ENCODE results near the gene CCDC78.

CCDC78 gene

DNA sequence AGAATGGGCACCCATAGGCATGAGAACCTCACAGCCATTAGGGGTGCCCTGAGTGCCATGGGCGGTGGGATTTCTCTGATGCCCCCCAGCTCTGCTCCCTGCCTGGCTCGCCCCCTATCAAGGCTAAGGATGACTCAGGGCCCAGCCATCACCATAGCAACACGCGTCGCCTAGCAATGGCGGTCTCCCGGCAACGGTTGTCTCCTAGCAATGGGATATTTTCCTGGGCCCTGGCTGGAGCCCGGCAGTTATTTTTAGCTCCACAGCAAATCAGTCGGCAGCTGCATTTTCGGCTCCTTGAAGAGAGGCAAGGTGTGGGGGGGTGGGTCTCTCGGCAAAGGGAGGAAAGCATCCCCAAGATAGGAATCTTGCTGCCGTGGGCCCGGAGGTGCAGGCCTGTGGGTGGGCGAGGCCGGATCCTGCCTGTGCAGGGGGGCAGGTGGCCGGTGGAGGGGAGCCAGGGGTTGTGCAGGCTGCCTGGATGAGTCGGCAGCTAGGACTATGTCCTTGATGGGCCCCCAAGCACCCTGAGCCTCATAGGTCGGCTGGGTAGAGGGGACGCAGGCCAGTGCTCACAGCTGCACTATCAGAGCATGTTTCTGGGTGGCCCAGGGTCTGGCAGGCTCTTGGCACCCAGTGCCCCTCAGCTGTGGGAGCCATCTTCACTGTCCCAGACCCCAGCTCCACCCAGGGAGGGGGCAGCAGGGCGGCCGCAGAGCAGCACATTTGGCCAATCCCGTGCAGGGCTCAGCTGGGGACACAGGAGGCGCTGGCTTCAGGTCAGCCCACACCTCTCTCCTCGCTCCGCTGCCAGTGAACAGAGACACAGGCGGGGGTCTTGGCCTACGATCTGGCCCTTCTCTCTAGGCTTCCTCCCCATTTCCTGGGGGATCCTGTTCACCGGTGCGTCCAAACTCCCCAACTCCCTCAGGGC lies 16.4 kb downstream of the CCDC78 start:
- no peak for DNase-seq

DNA sequence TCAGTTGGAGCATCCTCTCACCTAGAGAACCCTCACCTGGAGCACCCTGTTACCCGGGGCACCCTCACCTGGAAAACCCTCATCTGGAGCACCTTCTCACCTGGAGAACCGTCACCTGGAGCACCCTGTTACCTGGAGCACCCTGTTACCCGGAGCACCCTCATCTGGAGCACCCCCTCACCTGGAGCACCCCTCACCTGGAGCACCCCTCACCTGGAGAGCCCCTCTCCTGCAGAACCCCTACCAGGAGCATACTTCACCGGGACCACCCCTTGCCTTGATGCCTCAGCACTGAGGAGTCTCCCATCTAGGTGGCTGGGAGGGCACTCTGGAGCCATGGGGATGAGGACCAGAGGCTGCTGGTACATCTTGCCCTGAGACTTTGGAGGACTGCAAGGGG lies 17.3 kb downstream of the CCDC78 start:
- DNase-seq: no peak

DNA sequence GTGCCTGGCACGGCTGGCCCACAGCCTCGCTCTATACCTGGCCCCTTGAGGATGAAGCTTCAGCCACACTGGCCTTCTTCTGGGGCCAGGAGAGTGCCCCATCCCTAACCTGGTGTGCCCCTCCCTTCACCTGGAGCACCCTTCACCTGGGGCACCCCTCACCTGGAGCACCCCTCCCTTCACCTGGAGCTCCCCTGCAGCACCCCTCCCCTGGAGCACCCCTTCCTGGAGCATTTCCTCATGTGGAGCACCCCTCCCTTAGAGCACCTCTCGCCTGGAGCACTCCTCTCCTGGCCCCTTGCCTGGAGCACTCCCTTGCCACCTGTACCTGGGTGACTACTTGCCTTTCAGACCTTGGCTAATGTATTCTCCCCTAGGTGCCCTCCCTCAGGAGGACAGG lies 18.2 kb downstream of the CCDC78 start:
- DNase-seq: no peak

DNA sequence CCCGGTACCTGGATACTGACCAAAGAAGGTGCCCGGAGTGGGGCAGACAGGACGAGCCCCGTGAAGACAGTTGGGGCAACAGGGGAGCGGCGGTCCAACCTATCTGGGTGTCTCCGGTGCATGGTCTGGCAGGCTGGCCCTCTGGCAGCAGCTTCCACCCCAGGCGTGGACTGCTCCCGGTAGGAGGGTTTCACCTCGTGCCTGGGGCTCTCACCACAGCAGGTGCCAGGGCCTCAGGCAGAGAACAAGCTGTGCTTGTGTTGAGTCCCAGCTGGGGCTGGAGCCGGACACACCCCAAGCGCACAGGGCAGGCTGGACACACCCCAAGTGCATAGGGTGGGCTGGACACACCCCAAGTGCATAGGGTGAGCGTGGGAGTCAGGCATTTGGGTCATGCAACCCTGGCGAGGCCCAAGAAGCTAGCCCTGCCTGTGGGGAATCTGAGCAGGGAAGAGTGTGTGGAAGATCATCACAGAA lies 19.1 kb downstream of the CCDC78 start:
- DNase-seq: no peak

DNA sequence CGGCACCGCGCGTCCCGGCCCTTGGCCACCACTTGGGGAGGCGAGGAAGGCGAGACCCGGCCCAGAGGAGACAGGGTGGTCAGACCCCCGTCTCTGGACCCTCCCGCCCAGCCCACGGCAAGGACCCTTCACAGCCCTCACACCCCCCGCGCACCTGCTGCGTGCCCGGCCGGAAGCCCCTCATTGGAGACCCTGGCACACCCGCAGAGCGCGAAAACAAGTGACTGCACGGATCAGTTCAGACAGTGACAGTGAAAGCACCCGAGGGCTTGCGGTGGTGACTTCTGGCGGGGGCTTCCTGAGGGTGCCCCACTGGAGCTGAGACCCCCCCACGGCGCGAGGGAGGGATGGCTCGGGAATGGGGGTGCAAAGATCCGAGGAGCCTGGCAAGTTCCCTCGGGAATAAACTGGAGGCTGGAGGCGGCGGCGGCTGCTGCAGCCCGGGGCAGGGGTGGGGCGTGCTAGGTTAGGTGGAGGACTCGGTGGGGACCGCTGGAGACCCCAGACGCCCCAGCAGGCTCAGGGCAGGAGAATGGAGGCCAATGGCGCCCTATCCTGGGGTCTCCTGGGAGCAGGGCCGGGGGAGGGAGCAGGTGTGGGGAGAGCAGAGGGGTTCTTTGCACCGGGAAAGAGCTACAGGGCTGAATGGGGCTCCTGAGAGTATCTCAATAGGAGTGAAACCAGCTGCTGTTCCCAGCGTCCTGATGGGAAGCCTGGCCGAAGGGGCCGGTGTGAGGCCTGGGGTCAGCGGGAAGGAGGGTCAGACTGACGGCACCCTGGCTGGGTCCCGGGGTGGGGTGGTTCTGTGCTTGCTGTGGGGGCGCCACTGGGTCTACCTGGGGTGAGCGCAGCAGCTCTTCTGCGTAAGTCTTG lies 19.8 kb downstream of the CCDC78 start:
- DNase-seq: no peak

DNA sequence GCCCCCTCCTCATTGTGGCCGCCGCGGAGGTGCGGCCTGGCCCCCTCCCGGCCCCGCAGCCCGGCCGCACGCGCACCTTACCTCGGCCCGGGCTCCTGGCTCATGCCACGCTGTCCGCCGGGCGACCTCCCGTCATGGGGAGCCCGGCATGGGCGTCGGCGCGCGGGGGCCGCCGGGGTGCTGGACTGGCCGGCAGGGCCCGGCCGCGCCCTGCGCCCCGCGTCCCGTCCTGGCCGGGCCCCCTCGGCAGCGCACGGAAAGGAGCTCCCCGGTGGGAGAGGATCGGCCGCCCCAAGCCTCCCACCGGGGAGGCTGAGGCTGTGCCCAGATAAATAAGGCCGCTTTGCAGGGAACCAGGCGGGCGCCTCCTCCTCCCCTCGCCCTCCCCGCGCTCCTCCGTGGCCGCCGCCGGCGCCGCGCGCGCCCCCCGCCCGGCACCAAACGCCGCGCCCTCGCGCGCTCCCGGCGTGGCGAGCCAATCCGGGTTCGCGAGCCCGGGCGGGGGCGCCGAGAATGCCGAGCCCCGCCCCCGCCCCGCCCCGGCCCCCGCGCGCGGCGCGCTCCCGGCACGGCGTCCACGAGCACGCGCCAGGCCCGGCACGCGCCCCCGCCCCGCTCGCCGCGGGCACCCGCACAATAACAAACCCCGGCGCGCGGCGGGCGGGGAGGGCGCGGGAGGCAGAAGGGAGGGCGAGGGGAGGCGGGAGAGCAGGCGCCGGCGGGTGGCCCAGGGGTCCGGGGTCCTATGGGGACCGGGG lies 20.6 kb downstream of the CCDC78 start, which contains the start of gene FBXL16:
Gene FBXL16, minus strand, starts transcription at position 371 of the 758 bp plus-strand sequence. CDS start 8,396 bp downstream, outside the sequence.
- no peak for DNase-seq

DNA sequence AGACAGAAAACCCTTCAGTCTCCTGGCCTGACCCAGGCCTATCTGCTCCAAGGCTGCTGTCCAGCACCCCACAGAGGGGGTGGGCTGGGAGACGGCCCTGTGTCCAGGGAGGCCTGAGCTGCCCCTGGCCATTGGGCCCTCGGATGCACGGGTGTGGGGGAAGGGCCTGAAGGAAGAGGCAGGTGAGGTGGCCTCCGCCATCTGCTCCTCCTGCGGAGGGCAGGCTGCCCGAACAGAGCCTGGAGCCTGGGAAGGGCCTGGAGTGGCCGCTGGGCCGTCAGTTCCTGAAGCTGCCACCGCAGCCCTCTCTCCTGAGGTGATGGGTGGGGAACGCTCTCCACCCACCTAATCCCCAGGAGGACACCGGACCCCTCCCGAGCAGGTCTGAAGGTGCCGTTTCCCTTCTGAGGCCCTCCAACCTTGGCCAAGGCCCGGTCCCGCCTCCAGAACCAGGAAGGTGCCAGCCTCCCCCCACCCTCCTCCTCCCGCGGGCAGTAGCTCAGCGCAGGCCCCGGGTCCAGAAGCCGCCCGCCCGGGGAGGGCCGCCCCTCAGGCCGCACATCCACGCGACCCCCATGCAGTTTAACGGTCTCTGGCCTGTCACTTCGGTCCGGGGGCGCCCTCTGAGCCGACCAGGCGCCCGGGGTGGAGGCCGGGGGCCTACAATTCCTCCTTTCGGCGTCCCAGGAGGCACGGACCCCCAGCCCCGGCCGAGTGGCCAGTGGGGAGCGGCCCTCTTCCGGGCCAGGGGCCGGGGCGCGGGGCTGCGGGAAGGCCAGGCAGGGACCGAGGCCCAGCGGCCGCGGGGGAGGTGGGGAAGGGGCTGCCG lies 21.5 kb downstream of the CCDC78 start:
- no peak for DNase-seq

DNA sequence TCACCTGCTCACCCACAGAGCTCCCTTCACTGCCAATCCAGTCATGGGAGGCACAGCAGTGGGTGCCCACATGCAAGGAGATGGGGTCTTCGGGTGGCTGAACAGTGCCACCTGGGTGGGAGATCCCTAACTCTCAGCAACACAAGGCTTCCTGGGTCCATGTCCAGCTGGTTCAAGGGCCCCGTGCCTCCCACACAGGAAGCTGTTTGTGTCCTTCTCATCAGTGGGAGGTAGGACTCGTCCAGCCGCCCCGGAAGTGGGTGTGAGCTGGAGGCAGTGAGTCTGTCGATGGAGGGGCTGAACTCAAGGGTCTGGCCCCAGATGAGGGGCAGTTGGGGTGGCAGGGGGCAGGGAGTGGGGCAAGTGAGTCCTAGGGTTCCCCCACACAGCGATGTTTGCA lies 22.2 kb downstream of the CCDC78 start:
- DNase-seq: no peak

DNA sequence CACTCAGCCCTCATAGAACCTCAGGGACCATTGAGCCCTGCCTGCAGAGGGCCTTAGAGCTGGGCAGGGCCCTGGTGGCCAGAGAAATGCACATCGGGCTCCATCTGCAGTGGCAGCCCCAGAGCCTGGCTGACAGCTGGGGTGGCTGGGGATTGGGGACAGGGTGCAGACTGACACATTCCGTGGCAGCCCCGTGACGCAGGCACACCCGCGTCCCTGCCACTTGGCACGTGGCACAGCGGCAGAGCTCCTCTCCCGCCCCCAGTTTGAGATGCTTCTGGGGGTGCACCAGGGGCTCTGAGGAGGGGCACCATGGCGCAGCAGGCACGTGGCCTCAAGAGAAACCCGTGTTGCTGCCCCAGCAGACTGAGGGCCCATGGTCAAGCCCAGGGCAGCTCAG lies 22.8 kb downstream of the CCDC78 start:
- no peak for DNase-seq

DNA sequence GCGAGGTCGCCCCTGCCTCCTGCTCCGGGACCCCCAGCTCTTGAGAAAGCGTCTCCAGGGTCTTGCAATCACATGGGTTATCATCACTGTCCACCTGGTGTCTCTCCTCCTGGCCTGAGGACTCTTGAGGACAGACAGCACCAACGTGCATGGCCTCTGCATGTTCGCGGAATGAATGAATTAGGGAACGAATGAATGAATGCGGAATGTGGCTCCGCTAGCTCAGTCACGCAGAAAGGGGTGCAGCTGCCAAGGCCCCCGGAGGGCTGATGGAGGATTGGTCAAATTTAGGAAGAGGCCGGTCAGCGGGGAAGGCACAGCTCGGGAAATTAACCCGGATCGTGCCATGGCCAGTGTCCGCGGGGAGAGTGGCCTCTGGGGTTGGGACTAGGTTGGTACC lies 23.9 kb downstream of the CCDC78 start:
- no peak for DNase-seq

DNA sequence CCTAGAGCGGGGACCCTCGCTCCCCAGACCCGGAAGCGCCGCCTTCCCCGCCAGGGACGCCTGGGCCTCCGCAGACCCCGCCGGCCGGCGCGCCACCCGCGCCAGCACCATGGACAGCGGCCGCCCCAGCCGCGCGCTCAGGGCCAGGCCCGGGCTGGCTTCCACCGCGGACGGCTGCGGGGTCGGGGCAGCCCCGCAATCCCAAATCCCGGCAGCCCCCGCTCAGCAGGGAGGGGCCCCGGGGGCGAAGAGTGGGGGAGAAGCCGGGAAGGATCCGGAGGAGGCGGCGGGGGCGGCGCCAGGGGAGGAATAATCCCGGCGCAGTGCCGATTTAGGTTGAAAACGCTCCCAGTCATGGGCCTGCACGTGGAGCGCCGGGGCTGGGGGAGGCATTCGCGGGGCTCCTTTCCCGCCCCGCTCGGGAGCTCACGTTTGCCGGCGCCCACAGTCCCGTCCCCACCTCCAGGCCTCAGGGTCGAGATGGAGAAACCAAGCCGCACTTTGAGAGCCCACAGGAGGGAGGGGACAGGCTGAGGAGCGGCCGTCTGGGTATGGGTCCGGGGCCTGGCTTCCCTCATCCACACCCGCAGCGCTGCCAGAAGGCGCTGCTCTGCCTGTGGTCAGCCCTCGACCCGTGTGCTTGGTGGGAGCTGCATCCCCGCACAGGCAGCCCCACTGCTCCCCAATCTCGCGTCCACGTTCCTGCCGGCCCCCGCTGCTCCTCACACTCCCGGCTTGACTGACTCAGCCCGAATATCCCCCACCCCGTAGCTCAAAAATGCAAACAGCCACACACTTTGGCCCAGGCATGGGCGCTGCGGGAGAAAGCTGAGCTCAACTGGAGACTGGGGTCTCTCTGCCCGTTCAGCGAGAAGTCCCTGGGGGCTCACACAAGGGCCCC lies 25.3 kb downstream of the CCDC78 start:
- DNase-seq: no peak

DNA sequence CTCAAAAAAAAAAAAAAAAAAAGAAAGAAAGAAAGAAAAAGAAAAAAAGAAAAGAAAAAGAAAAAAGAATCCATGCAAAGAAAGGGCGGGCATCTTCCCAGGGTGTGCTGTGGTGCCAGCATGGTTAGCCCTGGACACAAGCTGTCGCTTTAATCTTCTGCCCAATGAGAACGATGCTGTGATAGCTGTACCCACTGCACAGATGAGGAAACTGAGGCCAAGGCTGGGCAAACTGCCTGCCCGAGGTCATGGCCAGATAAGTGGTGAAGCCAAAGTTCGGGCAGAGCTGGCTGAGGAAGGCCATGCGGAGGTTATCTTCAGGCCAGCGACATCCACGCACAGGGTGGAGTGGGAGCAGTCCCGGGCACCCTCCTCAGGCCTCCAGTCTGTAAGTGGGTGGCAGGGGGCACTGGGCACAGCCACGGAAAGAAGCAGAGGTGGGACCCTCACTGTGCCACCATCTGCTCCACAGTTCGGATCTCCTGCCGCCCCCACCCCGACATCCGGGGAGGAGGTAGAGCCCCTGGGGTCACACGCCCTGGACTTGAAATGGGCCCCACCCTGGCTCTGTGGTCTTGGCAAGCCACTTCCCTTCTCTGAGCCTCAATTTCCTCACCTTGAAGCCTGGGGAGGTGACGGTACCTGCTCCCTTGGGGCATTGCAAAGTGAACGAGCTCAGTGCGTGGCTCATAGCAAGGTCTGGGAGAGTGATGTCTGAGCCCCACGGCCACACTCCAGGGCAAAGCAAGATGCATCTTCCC lies 27.2 kb downstream of the CCDC78 start:
- no peak for DNase-seq

DNA sequence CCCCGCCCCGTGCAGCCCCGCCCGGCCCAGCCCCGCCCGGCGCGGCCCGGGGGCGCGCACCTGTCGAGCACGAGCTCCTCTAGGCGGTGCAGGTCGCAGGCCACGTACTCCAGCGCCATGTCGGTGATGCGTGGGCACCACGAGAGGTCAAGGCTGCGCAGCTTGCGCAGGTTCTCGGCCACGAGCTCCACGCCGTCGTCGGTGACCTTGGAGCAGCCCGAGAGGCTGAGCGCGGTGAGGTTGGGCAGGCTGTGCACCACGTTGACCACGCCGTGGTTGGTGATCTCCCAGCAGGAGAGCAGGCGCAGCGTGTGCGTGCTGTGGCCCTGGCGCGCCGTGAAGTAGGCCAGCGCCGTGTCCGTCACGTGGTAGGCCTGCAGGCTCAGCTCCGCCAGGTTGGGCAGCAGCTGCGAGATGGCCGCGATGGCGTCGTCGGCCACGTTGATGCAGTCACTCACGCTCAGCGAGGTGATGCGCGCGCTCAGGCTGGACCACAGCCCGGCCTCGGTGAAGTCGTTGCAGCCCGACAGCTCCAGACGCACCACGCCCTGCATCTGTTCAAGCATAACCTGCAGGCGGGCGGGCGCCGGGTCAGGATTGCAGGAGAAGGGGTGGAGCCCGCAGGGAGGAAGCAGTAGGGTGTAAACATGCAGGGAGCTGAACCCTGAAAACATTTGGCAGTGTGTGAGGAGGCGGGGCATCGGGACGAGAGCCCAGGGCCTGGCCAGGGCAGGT lies 30.7 kb downstream of the CCDC78 start:
- DNase-seq: no peak

DNA sequence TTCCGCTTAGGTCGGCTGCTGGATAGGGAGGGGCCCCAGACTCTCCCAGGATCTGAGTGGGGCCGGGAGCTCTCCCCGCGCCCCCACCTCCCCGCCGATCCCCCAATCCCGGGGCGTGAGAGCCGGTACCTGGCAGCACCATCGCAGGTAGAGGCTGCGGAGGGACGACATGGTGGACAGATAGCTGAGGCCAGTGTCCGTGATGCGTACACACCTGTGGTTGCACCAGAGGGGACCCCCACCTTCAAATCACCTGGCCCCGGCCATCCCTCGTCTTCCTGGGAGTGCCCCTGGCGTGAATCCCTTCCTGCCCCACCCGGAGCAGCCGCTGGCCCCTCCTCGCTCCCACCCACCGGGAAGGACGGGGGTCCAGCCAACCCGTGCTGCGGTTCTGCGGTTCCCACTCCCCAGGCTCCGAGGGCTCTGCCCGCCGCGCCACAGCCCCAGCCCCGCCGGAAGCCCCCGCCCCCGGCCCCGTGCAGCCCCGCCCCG lies 31.3 kb downstream of the CCDC78 start:
- no peak for DNase-seq

DNA sequence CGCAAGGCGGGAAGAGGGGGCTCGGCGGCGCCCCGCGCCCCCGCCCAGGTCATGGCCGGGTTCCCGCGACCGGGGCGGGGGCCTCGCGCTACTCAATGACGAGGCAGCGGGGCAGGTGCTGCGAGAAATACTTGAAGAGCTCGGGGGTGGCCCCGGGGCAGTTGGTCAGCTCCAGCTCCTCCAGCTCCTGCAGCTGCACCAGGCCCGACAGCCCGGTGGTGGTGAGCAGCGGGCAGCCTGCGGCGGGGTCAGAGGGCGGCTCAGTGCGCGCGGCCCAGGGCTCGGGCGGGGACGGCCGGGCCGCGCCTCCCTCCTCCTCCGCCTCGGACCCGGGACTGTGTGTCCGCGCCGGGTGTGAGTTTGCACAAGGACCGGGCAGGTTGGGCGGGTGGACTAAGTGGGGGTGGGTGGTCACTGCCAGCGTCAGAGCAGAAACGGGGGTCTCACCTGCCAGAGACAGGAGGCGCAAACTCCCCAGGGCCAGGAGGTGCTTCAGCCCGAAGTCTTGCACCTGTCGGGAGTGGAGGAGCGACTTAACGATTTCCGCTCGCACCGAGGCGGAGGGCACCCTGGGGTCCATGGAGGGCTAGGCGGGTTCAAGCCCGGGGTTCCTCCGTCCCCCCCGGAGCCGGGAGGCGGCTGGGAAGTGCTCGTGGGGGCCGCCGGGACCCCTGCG lies 31.9 kb downstream of the CCDC78 start:
- DNase-seq: no peak

DNA sequence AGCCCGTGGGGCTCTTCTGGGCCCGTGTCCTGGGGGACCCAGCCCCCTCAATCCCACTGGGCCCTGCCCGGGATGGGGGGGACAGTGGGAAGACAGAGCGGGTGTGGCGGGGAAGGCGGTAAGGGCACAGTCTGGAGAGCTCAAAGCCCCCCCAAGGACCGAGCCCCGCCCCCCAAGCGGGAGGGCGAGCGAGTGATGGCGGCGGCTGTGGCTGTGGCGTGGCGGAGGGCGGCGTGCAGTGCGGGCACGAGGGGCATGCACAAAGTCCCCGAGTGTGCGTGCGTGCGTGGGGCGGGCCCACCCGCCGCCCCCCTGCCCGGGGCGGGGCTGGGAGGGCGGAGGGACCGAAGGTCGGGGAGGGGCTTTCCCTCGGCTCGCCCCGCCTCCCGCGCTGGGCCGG lies 32.5 kb downstream of the CCDC78 start:
- no peak for DNase-seq

DNA sequence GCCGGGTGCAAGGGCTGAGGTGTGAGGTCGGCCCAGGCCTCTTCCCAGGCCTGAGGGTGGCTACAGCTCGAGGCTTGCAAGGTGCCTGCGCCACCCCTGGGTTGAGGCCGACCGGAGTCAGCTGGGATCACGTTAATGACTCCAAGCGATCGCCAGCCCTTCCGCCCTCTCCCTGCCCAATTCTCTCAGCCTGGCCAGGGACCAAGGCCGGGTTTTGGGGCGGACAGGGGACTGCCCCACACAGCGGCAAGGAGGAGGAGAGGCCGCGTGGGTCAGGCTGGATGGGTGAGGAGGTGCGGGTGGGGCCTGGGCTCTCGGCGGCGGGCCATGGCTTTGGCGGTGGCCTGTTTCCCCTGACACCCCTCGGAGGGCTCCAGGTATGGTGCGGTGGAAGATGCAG lies 32.9 kb downstream of the CCDC78 start:
- no peak for DNase-seq

DNA sequence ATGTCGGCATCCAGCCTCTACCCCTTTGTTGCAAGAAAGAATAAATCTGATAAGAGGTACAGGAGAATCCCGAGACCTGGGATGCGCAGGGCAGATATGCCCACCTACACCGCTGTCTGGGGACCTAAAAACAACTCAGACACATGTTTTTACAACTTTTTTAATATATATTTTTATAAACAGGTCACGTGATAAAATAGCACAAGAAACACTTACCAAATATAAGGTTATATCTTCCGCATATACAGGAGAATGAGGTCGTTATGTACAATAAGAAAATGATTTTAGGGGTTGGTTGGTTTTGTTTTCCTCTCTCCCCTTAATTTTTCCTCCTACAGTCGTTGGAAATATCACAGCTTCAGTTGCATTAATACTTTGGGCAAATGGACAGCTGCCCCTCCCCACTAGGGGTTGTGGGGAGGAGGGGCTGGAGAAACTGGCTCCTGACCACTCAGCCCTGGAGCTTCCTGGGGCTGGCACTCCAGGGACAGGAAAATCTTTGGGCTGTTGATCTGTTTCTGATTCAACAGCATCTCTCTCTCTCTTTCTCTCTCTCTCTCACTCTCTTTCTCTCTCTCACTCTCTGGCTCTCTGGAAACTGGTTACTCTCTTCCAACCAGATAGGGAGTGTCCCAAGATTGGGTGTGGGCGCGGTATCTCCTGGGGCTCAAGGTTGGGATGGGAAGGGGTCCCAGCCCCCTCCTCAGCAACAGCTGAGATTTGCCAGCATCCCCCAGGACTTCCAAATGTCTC lies 33.7 kb downstream of the CCDC78 start:
- no peak for DNase-seq
